Activated B cell treated with CpG ODN at 0.5 μM for 24 hours (primary cell): ENCODE measurements around the gene KRT32. TPM values are rescaled to one million over a fixed set of nuclear protein-coding genes. Genes with fewer than 3 reads are reported as not detected.

ENCODE experiments used
- ATAC-seq: fragments of 200-7000 bp; cut with Tn5 transposase; one replicate; pipeline ENCODE4 v1.10.0; 2021; ENCODE audit warnings: low read depth, mild to moderate bottlenecking, moderate library complexity
- CTCF ChIA-PET: fragments of 350-600 bp; sonication (Branson Sonifier 250); formaldehyde crosslinking; loops from one replicate; lab custom pipeline; 2021; ENCODE audit warnings: antibody characterized with exemption; lab: Charles Lee
- POLR2A ChIA-PET: fragments of 350-600 bp; sonication (Branson Sonifier 250); formaldehyde crosslinking; loops from one replicate; lab custom pipeline; 2021; ENCODE audit warnings: antibody characterized with exemption; lab: Charles Lee
- DNase-seq: peaks from one replicate; pipeline ENCODE4 v3.0.0; 2022
- H3K27ac Mint-ChIP-seq: one replicate; pipeline ENCODE4 v1.8.0; 2020; ENCODE audit warnings: mixed read lengths
- H3K27me3 Mint-ChIP-seq: one replicate; pipeline ENCODE4 v1.8.0; 2021; ENCODE audit warnings: mixed read lengths
- H3K36me3 Mint-ChIP-seq: one replicate; pipeline ENCODE4 v1.8.0; 2021; ENCODE audit warnings: low read depth, mixed read lengths
- H3K4me1 Mint-ChIP-seq: one replicate; pipeline ENCODE4 v1.8.0; 2021; ENCODE audit warnings: mixed read lengths
- H3K4me3 Mint-ChIP-seq: one replicate; pipeline ENCODE4 v1.8.0; 2020; ENCODE audit warnings: mild to moderate bottlenecking, mixed read lengths
- H3K9me3 Mint-ChIP-seq: one replicate; pipeline ENCODE4 v1.8.0; 2020; ENCODE audit warnings: mixed read lengths
- intact Hi-C: fragments of 100-400 bp; cut with micrococcal nuclease; formaldehyde crosslinking; loops from one replicate; pipeline ENCODE4 v1.15.1; 2024
- total RNA-seq: library from RNA; stranded (reverse); gene quantifications from 2 replicates; pipeline ENCODE4 v1.2.3, GENCODE V29; 2022
- TF ChIP-seq, protein P1 (sequence below): fragments of 200-600 bp; IDR thresholded peaks from one replicate; pipeline ENCODE4 v1.8.0; 2022; ENCODE audit warnings: antibody characterized with exemption, mild to moderate bottlenecking

The KRT32 gene
- total RNA-seq, 1 donor from 2014 or later = not detected

GRCh38 chr17:41483531-41483930, 16.3 kb upstream of the KRT32 start:
- H3K9me3 Mint-ChIP-seq = no peaks in the 10 kb centered on the region
- intact Hi-C loops = no loop called here
- ChIA-PET CTCF (no interaction called here), POLR2A (no interaction called here)
- H3K4me1 Mint-ChIP-seq = peaks cover 6% of the 10 kb centered on the region
- no peaks in the 10 kb centered on the region for H3K36me3 Mint-ChIP-seq
- ATAC-seq = no peak
- H3K27ac Mint-ChIP-seq = no peak overlapping the region
- H3K4me3 Mint-ChIP-seq = no peak overlapping the region
- peaks cover 9% of the 10 kb centered on the region for H3K27me3 Mint-ChIP-seq
- no peak for DNase-seq
- TF ChIP-seq, protein P1, sequence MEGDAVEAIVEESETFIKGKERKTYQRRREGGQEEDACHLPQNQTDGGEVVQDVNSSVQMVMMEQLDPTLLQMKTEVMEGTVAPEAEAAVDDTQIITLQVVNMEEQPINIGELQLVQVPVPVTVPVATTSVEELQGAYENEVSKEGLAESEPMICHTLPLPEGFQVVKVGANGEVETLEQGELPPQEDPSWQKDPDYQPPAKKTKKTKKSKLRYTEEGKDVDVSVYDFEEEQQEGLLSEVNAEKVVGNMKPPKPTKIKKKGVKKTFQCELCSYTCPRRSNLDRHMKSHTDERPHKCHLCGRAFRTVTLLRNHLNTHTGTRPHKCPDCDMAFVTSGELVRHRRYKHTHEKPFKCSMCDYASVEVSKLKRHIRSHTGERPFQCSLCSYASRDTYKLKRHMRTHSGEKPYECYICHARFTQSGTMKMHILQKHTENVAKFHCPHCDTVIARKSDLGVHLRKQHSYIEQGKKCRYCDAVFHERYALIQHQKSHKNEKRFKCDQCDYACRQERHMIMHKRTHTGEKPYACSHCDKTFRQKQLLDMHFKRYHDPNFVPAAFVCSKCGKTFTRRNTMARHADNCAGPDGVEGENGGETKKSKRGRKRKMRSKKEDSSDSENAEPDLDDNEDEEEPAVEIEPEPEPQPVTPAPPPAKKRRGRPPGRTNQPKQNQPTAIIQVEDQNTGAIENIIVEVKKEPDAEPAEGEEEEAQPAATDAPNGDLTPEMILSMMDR = no peak

GRCh38 chr17:41481036-41481435, 13.8 kb upstream of the KRT32 start, which contains the start of gene KRT35:
Gene KRT35, minus strand, starts transcription at chr17:41481151. Its CDS starts 54 bp downstream, at chr17:41481097.
- H3K9me3 Mint-ChIP-seq = no peaks in the 10 kb centered on the region
- ChIA-PET POLR2A (no interaction called here), CTCF (no interaction called here)
- no peak within 1 kb of the TSS for H3K27ac Mint-ChIP-seq
- H3K4me3 Mint-ChIP-seq = no peak within 1 kb of the TSS
- no peak for DNase-seq
- H3K36me3 Mint-ChIP-seq = no peaks in the 10 kb centered on the region
- peaks cover 3% of the 10 kb centered on the region for H3K27me3 Mint-ChIP-seq
- no peak for ATAC-seq
- TF ChIP-seq, protein P1 = no peak
- intact Hi-C loops = no loop called here
- H3K4me1 Mint-ChIP-seq = peaks cover 6% of the 10 kb centered on the region

GRCh38 chr17:41480581-41480980, 13.4 kb upstream of the KRT32 start:
- Mint-ChIP-seq H3K27ac (no peak overlapping the region), H3K4me1 (peaks cover 6% of the 10 kb centered on the region), H3K36me3 (no peaks in the 10 kb centered on the region), H3K9me3 (no peaks in the 10 kb centered on the region), H3K27me3 (no peaks in the 10 kb centered on the region), H3K4me3 (no peak overlapping the region)
- DNase-seq (no peak), ATAC-seq (no peak)
- TF ChIP-seq, protein P1 = no peak
- intact Hi-C loops = no loop called here
- ChIA-PET CTCF (no interaction called here), POLR2A (no interaction called here)

DNA sequence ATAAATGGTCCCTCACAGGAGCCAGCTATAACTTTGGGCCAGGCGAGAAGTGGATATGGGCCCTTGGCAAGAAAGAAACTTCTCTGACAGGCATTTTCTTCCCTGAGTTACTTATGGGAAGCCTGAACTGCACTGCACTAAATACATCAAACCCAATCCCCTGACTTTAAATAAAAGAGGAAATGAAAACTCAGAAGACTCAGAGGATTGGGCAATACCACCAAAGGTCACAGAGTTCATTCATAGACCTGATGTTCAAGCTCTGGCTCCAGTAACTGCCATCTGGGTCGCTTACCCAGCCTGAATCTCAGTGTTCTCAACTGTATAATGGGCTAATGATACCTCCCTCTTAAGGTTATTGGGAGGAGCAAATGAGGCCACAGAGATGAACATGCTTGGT, 12.9 kb upstream of the KRT32 start:
- no peak for DNase-seq
- peaks cover 1% of the 10 kb centered on the region for H3K27me3 Mint-ChIP-seq
- no peak overlapping the region for H3K4me3 Mint-ChIP-seq
- TF ChIP-seq, protein P1 = no peak
- intact Hi-C loops = no loop called here
- H3K27ac Mint-ChIP-seq = no peak overlapping the region
- H3K9me3 Mint-ChIP-seq = no peaks in the 10 kb centered on the region
- ChIA-PET POLR2A (no interaction called here), CTCF (no interaction called here)
- peaks cover 6% of the 10 kb centered on the region for H3K4me1 Mint-ChIP-seq
- ATAC-seq = peak; percentile 31
- no peaks in the 10 kb centered on the region for H3K36me3 Mint-ChIP-seq

- intact Hi-C loops = no loop called here
- no peak overlapping the region for H3K4me3 Mint-ChIP-seq
- H3K36me3 Mint-ChIP-seq = no peaks in the 10 kb centered on the region
- peaks cover 4% of the 10 kb centered on the region for H3K27me3 Mint-ChIP-seq
- ChIA-PET CTCF (no interaction called here), POLR2A (no interaction called here)
- TF ChIP-seq, protein P1 = no peak
- H3K9me3 Mint-ChIP-seq = no peaks in the 10 kb centered on the region
- DNase-seq (no peak), ATAC-seq (no peak)
- no peak overlapping the region for H3K27ac Mint-ChIP-seq
- peaks cover 6% of the 10 kb centered on the region for H3K4me1 Mint-ChIP-seq
Measured at GRCh38 chr17:41478237-41478636, 11.1 kb upstream of the KRT32 start.
